ENCODE results near the gene DNASE1L3.

DNASE1L3 gene

DNA sequence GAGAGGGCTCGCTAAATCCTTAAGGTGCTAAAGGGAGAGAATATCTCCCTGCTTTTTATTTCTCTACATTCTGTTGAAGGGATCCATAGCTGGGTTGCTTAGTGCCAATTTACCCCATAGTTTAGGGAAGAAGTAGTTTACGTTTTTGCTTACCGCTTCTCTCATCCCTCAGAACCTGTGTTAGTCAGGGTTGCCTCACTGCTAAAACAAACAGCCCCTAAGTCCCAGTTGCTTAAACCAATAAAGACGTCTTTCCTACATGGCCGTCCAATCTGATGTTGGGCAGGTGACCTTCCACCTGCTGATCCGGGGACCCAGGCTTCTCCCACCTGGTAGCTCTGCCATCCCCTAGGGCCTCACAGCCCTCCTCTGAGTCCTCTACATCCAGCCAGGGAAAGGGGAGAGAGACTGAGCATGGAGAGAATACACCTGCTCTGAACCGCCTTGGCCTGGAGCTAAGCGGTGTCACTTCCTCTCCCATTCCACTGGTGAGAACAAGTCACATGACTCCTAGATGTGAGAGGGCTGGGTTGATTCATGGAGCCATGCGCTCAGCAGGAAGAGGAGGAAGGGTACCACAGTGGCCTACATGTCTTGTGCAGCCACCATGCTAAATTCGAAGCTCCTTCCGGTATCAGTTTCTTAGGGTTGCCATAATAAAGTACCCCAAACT, 26.3 kb downstream of the DNASE1L3 start:
- no peak for TF ChIP-seq CTCF (IDR thresholded peaks at IDR 0.05; ENCODE audit: insufficient read depth, missing control alignments)
- DNase-seq (ENCODE audit: insufficient read length, low spot score): no peak
- FAIRE-seq: no peak

- DNase-seq (ENCODE audit: insufficient read length, low spot score) (no peak), FAIRE-seq (no peak)
- TF ChIP-seq CTCF (IDR thresholded peaks at IDR 0.05; ENCODE audit: insufficient read depth, missing control alignments): no peak
Observed at GRCh38 chr3:58183891-58184290, 26.9 kb downstream of the DNASE1L3 start.

DNA sequence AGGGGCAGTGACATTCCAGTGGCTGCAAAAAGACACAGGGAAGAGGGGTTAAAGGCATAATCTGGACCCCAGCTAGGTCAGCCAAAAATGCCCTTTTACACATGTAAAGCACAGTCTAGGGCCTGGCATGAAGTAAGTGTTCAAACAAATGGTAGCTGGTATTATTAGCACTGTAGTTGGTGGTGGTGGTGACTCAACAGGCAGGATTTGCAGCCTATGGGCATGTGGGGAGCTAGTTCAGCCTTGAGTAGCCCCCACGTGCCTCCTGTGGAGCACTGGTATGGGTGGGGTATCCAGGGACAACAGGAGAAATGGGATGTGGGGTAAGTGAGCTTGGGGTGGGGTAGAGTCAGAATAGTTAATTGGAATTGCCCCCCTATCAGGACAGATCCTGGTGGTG, 27.6 kb downstream of the DNASE1L3 start:
- FAIRE-seq (no peak), DNase-seq (ENCODE audit: insufficient read length, low spot score) (no peak)
- TF ChIP-seq CTCF (IDR thresholded peaks at IDR 0.05; ENCODE audit: insufficient read depth, missing control alignments): no peak

DNA sequence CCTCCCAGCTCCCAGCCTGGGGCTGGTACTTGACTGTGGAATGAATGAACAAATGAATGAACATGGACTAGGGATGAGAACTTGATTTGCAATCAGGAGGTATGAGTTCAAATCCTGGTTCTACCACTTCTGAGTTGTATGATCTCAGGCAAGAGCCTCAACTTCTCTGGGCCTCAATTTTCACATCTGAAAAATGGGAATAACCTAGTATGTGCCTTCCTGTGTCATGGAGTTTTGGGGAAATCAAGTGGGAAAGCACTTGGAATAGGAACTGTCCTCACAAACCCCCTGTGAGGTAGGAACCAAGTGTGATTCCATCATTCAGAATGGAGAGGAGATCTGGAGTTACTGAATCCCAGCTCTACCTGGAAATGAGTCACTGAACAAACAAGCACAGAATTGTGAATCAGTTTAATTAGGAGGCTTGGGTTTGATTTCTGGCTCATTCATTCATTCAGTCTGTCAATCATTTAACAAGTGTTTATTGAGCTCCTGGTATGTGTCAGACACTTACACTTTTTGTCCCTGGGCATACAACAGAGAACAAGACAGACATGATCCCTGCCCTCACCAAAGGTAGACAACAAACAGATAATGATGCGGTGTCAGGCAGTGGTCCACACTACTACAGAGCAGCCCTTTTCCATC, 29.7 kb downstream of the DNASE1L3 start:
- TF ChIP-seq CTCF (IDR thresholded peaks at IDR 0.05; ENCODE audit: insufficient read depth, missing control alignments): no peak
- FAIRE-seq (no peak), DNase-seq (ENCODE audit: insufficient read length, low spot score) (no peak)

DNA sequence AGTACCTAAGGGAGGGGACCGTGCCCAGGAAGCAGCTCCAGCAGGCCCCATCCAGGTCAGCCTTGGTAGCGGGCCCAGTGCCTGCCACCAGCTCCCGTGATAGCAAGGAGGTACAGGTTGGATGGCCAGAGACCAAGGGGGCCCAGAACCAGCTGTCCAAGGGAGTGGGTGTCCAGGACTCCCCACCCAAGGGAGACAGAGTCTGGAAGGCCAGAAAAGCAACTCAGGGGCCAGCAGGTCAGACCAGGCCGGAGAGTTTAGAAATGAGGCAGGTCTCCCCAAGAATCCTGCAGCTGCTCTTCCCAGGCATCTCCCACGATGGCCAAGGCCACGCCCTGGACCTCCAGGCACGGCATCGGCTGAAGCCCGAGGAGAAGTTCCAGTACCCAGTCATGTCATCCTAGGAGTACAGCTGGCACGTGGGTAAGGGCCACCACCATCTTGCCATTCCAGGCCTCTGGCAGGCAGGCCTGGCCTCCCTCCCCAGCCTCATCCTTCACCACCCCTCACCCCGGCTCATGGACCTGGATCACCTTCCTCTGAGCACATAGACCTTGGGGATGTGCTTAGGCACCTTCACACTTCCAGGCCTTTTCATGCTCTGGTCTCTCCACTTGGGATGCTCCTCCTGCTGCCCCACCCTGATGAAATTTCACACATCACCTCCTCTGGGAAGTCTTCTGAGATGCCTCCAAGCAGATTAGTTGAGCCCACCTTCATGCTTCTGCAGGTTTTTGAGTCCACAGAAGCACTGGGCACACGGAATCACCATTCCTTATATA, 30.5 kb downstream of the DNASE1L3 start:
- DNase-seq (ENCODE audit: insufficient read length, low spot score): no peak
- no peak for FAIRE-seq
- TF ChIP-seq CTCF (IDR thresholded peaks at IDR 0.05; ENCODE audit: insufficient read depth, missing control alignments): no peak

DNA sequence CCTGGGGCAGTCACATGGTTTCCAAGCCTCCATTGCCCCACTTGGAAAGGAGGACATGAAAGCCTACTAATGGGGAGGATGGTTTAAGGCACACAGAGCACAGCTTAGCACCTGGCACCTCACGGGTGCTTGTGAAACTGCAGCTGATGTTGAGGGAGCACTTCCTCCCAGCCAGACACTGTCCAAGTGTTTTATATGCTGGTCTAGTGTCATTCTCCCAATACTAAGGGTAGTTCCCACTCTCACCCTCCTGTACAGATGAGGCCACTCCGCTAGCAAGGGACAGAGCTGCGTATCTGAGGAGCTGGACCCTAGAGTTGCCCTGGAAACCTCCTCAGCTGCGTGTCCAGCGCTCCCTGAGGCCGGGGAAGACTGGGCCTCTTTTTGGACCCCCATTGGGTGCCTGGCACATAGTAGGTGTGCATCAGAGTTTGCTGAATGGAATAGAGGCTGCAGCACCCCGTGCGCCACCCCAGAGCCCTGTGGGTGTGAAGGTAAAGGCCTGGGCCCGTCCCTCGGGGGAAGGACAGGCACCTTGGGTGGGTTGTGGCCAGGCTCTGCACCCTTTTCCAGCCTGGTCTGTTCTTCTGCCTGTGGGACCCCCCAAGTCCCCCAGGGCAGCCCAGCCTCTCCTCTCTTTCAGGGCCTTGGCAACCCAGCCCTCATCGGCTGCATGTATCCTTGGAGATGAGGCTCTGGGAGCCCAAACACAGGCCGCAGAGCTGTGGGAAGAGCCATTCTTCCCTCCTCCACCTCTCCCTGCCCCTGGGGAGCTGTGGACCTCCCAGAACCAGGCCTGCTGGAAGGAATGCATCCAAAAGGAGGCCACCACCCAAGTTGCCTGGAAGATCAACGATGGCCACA, 31.3 kb downstream of the DNASE1L3 start:
- TF ChIP-seq CTCF (IDR thresholded peaks at IDR 0.05; ENCODE audit: insufficient read depth, missing control alignments): no peak
- FAIRE-seq (no peak), DNase-seq (ENCODE audit: insufficient read length, low spot score) (no peak)

Measured in D721Med (cell line).